ENCODE measurements around the gene ADSS1.

GRCh38 chr14:104694475-104694950 lies 29.5 kb upstream of the ADSS1 start:
- TF ChIP-seq POLR2A (IDR thresholded peaks at IDR 0.05; ENCODE audit: low read length) = no peak
- TF ChIP-seq GATA1 (IDR thresholded peaks at IDR 0.05; ENCODE audit: low read depth, low read length) = no peak

All from erythroblast (primary cell).